ENCODE data around the gene MYCN.
A peak's percentile ranks its signal among the peaks of the same experiment; 100 is the strongest.
"Not testable (repeated sequence)": the region's sequence is repeated elsewhere in the genome, so short reads cannot be mapped to it uniquely, and the experiment has no call there.

Gene MYCN

DNA sequence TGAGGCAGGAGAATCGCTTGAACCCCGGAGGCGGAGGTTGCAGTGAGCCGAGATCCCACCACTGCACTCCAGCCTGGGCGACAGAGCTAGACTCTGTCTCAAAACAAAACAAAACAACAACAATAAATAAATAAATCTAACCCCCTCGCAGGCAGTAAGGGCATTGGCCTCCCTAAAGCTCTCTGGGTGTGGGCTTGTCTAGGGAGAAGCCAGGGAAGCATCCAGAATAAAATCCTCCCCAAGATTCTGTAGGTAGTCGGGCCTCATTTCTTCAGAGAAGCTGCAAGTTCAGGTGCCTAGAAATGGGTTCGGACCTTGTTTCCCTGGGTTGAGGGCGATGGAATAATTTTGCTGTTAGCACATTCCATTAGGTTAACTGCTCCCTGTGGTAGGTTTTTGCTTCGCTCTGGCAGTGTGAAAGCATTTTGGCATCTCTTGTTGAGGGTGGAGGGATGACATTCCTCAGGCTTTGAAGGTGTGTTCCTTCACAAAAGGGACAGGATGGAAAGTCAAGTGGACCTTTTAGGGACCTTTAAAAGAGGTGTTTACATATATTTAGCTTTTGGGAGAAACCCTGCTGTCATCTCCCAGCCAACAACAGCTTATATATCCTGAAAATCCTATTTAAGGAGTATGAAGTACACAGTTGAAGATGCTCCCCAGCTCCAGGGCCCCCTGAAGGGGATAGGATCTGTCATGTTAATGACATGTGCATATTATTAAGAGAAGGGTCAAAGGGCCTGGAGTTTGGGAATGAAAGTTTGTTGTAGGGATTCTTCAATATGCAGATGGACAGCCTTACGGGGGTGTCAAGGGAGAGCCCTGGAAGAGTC is 17.7 kb downstream of the MYCN start:
- DNase-seq (ENCODE audit: low spot score): peak; percentile 46

DNA sequence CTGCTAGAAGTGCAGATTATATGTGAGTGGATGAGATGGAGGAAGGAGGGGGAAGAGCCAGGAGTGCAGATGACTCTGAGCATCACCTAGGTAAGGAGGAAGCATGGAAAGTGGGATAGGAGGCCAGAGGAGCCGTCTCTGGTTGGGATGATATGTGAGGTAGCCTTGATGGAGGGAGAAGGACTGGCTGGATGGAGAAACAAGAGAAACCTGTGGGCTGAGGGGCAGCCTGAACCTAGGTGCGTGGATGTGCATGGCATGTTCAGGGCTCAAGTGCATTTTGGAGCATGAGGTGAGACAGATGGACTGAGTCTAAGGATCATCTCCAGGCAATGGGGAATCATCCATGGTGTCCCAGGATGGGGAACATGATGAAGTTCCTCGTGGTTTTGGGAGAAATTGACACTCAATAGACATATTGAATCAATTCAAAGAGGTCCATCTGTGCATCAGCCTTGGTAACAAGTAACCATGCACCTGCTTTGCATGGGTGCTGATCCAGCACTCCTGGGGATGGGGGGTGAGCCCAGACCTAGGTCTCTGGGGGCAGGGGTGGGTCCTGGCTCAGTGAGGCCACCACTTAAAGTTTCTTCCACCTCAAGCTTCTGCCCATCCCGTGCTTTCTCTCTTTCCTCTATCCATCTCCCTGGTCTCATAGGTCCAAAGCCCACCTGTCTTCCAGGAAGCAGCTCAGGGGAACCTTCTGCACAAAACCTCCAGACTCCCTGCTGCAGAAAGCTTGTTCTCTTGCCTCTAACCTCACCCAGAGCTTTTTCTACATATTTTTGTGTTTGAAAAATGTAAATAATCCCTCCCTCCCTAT is 19.2 kb downstream of the MYCN start:
- DNase-seq (ENCODE audit: low spot score): no peak

DNA sequence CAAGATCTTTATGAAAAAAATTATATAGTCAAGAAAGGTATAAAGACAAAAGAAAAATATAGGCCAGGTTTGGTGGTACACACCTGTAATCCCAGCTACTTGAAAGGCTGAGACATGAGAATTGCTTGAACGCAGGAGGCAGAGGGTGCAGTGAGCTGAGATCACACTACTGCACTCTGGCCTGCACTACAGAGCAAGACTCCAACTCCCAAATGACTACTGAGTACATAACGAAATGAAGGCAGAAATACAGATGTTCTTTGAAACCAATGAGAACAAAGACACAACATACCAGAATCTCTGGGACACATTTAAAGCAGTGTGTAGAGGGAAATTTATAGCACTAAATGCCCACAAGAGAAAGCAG is 19.8 kb downstream of the MYCN start:
- not testable (repeated sequence) for DNase-seq (ENCODE audit: low spot score)

DNA sequence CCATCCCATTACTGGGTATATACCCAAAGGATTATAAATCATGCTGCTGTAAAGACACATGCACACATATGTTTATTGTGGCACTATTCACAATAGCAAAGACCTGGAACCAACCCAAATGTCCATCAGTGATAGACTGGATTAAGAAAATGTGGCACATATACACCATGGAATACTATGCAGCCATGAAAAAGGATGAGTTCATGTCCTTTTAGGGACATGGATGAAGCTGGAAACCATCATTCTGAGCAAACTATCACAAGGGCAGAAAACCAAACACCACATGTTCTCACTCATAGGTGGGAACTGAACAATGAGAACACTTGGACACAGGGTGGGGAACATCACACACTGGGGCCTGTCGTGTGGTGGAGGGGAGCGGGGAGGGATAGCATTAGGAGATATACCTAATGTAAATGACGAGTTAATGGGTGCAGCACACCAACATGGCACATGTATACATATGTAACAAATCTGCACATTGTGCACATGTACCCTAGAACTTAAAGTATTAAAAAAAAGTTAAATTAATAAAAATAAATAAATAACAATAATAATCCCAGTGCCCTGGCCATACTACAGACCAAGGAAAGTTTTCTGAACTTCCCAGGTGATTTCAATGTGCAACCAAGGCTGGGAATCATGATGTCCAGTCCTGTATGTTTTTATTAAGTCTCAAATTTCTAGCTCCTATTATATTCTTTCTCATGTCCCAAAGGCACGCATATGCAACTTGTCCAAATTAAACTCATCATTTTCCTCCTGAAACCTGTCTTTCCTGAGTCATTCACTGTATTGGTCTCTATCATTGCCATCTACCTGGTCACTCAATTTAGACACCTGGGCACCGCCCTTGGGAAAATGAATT is 23.0 kb downstream of the MYCN start:
- not testable (repeated sequence) for DNase-seq (ENCODE audit: low spot score)

DNA sequence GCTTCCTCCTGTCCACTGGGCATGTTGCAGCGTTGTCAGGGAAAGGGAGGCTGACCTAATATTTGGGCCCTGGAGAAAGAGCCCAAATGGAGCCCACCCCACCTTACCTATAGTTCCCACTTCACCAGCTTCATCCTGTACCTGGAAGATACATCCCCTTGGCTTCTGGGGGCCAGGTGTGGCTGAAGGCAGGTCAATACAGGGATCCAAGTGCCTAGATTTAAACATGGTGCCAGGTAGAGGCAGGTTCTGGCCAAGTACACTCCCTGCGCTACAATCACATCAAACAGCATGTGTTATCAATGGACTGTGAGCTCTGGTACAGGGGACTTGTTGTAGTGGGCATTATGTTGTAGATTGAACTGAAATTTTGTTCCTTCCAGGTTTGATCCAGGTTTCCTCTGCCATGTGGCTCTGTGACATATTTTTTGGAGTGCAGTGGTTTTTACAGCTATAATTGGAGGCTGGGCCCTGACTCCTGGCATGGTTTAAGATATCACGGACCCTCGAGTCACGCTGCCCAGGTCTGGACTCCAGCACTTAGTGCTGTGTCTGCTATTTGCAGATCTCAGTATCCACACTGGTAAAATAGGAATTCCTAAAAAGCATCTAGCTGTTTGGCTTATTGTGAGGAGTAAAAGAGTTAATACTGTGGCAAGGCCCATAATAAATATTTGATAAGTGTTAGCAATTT is 23.8 kb downstream of the MYCN start:
- no peak for DNase-seq (ENCODE audit: low spot score)

DNA sequence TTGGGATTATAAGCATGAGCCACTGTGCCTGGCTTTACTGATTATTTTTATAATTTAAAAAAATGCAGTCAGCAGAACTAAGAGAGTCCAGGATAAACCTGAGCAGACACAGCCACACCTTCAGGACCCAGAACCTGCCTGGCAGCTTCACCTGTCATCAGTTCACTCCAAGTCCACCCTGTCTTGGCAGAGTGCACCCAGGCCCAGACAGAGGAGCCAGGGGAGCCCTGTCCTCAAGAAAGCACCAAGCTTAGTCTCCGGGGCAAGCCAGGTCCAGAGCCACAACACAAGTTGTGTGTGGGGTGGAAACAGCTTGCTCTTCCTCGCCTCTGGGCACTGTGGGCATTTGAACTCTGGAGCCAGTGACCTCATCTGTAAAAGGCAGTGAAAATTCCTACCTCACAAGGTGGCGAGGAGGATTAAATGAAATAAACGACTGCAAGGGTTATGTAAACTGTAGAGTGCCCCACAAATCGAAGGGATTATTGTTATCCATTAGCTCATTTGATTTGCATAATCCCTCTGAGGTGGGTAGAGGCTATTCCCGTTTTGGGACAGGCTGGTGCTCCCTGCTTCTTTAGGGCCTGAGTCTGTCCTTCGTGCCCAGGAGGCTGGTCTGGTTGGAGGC is 24.7 kb downstream of the MYCN start:
- DNase-seq (ENCODE audit: low spot score): no peak

DNA sequence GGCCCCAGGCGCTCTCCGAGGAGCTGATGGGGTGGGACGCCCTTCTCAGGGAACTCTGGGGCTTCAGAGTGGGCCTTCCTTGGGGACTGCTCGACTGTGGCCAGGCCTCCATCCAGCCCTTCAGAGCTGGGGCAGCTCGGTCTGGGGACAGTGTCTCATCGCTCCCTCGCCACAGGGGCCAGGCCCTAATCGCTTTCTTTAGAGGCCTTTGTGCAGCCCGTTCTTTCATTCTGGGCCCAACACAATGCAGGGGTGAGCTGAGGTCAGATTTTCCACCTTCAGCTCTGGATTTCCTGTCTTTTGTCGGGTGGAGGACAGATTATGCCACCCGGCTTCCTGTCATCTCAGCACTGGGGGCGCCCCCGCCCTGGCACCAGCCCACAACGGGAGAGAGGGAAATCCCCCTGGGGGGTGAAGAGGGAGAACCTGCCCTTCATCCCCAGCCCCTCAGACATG is 25.2 kb downstream of the MYCN start:
- no peak for DNase-seq (ENCODE audit: low spot score)

DNA sequence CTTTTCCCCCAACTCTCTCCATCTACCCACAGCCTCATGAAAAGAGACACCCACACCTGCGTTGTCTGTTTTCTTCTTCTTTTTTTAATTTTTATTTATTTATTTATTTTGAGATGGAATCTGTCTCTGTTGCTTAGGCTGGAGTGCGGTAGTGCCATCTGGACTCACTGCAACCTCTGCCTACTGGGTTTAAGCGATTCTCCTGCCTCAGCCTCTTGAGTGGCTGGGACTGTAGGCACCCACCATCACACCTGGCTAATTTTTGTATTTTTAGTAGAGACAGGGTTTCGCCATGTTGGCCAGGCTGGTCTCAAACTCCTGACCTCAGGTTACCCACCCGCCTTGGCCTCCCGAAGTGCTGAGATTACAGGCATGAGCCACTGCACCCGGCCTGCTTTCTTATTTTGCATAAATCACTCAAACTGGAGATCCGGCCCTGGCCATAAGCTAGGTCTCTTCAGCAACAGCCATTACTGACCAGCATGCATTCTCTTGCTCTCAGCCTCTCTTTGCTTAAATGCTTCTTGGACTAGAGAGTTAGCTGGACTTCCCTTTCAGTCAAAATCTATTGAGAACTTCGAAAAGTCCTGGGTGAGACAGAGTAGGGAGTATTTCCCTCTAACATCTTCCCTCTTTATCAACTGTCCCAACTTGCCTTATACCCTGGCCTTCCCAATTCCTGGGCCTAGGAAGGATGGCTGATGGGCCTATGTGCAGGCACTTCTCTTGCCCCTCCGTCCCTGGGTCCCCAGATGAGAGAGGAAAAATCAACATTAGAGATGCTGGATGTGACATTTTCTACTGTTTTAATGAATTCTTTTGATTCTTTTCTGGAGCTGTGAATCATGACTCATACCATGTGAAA is 27.3 kb downstream of the MYCN start:
- no peak for DNase-seq (ENCODE audit: low spot score)

DNA sequence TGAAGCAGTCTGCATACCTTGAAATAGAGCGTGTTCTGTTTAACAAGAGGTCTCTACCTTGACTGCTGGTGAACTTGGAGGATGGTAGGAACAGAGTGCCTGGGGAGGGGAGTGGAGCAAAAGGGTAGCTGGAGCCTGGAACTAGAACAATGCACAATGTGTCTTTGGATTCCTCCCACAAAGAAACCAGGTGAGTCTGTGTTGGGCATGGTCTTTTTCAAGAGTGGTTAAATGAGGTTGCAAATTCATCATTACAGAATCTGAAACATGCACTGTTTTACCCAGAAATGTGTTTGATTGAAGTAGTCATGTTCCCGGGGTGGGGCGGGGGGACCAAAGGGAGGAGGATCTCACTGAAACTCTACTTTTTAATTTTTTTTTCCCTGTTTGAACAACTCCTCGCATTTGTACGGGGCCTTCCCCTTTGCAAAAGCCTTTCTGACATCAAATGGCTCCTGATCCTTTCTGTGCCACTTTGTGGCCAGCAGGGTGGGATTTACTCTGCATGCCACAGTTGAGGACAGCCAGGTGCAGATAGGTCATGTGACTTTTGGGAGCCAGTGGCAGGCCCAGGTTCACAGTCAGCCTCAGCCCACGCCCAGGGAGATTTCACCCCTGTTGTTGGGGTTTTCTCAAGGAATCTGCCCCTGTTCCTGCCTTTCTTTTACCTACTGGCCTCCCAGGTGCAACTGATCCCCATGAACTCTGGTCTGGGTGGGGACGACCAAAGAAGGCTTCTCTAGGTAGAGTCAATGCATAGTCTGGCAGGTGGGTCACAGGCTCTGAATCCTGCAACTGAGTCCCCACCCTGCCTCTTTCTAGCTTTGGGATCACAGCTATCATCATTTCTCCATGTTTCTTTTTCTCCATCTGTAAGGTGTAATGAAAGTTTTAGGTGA is 28.2 kb downstream of the MYCN start:
- no peak for DNase-seq (ENCODE audit: low spot score)

DNA sequence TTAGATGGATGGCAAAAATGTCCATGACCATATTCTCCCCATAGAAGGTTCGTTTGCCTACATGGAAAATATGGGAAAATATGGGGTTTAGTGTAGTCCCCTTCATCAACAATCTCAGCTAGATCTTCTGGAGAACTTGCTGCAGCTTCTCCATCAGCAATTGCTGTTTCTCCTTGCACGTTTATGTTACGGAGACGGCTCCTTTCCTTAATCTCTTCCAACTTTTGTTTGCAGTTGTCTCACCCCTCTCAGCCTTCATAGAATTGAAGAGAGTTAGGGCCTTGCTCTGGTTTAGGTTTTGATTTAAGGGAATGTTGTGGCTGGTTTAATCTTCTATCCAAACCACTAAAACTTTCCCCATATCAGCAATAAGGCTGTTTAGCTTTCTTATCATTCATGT is 28.9 kb downstream of the MYCN start:
- DNase-seq (ENCODE audit: low spot score): no peak

DNA sequence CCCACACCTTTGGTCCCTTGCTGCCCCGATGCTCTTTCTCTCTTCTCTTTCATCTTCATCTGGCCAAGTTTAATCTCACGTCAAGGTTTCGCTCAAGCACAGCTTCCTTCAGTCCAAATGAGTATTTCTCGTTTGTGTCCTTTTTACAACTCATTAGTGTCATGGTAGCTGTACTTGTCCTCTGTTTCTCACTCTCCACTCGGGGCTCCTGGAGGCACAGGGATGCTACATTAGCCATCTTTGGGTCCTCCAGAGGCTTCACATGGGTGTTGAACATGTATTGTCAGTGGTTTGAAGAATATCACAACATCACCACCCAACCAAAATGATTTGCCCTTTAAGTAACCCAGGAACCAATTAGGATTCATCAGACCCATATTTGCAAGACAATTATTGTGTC is 30.4 kb downstream of the MYCN start:
- DNase-seq (ENCODE audit: low spot score): no peak

DNA sequence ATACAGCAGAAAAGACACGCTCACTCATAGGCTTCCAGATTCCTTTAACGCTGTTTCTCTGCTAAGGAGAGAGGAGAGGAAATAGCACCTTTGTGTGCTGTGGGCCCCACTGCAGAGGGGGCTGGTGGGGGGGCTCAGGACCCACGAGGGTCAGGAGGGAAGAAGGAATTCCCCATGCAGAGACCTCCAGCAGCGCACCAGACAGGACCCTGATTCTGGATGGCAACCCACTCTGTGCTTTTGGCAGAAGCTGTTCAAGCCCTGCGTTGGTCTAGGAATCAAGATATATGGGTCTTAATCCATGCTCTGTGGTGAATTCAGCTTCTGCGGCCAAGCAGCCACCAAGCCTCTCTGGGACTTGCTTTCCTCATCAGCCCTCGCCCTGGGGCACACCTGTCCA is 31.0 kb downstream of the MYCN start:
- no peak for DNase-seq (ENCODE audit: low spot score)

DNA sequence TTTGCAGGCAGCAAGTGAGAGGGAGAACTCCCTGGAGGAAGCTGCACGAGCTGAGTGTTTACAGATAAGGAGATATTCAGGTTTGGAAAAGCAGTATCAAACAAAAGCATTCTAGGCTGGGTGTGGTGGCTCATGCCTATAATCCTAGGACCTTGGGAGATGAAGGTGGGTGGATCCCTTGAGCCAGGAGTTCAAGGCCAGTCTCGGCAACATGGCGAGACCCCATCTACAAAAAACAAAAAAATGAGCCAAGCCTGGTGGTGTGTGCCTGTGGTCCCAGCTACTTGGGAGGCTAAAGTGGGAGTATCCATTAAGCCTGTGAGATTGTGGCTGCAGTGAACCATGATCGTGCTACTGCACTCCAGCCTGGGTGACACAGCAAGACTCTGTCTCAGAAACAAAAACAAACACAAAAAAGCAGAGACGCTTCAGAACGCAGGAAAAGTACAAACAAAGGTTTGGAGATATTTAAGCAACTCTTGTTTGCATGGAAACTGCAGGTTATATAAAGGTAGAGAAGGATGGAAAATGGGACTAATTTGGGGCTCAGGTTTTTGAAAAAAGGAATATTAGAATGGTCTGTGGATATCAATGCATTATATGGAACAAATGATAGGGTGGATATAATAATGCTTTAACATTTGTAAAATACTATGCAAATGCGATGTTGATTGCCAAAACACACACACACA is 31.6 kb downstream of the MYCN start:
- DNase-seq (ENCODE audit: low spot score): no peak

DNA sequence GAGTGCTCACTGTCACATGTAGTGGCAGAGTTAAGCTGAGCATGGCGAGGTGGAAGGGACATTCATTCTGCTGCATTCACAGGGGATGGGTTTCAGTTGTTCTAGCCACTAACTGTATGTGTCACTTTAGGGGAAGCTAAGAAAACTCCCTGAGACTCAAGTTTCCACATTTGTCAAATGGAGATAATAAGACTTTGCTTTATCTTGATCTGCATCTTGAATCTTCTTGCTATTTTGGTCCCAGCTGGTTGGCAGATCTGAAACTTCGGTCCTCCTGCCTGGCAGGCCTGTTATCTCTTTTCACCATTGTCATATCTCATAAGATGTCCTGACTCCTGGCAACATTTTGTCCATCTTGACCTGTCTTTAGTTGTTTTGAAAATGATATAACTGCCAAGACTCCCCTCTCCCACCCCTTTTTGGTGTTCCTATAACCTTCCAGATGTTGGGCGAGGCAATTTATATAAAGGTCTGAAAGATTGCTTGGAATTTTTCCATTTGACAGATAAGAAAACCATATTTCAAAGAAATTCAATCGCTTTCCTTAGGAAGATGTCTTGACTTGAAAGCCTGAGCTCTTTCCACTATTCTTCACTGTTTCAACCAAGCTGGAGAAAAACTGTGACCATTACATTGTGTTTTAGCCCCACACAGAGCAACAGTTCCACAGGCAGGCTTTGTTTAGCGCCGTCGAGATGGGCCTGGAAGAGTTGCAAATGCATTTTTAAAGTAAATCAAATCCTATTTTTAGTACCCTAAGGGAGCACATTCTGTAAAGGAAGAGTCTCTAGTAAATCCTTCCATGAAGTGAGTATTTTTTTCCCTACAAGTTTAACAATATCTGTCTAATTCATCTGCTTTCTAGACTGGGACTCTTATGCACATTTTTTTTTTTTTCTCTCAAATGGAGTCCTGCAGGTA is 33.4 kb downstream of the MYCN start:
- DNase-seq (ENCODE audit: low spot score): no peak

DNA sequence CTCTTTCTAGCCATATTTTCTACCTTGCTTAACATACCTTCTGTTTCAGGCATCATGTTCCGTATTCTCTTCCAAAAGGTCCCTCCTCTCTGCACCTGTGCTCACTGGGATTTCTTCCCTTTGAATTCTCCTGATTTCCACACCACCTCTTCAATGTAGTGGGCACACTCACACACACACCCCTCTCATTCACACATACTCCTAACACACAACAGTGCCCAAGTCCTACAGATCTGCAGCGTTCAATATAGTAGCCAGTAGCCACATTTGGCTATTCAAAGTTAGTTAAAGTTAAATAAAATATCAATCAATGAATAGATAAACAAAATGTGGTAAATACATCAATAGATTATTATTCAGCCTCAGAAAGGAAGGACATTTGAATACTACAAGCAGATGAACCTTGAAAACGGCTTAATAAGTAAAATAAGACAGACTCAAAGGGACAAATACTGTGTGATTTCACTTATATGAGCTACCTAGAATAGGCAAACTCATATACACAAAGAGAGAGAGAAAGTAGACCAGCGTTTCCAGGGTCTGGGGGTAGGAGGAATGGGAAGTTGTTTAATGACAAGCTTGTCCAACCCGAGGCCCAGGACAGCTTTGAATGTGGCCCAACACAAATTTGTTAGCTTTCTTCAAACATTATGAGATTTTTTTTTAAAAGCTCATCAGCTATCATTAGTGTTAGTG is 34.4 kb downstream of the MYCN start:
- no peak for DNase-seq (ENCODE audit: low spot score)

DNA sequence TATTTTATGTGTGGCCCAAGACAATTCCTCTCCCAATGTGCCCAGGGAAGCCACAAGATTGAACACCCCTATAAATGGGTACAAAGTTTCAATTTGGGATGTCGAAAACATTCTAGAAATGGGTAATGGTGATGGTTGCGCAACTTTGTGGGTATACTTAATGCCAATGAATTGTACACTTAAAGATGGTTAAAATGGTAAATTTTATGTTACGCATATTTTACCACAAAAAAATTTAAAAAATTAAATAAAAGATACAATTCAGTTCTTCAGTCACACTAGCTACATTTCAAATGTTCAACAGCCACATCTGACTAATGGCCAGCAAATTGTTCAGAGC is 34.9 kb downstream of the MYCN start:
- DNase-seq (ENCODE audit: low spot score): no peak

DNA sequence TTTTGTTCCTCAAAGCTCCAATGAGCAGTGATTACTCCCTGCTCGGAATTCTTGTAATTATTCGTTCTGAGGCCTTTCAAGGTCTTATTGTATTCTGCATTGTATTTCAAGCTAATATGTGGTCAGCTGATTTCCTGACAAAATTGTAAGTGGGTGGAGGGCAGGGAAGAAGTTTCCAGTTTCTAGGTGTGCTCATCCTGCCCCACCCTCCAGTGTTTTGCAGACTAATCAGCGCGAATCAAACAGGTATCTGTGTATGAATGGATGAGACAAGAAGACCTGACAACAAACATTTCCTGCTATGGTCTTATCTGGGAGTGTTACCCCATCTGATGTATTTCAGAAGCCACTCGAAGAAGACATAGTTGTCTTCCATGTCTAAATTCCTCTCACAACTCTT is 35.3 kb downstream of the MYCN start:
- DNase-seq (ENCODE audit: low spot score): no peak

All from iPS-NIHi11 (cell line).